Coronary artery (tissue), 2 donors: Measurements from ENCODE around the gene CCL23.

ENCODE experiments used
- DNase-seq: peaks from one replicate; pipeline ENCODE4 v3.0.0-alpha.2; 2017; ENCODE audit warnings: low spot score
- H3K27ac ChIP-seq, 2 donors: fragments of 200-600 bp; sonication (generic); one replicate each; pipeline ENCODE4 v1.5.1; 2016 to 2019
- H3K4me3 ChIP-seq: fragments of 200-600 bp; sonication (generic); 2 replicates; pipeline ENCODE4 v1.5.1; 2016; ENCODE audit warnings: mild to moderate bottlenecking, moderate library complexity
- TF ChIP-seq, protein P1 (sequence below): fragments of 200-600 bp; sonication (generic); IDR thresholded peaks from one replicate; pipeline ENCODE4 v1.5.1; 2019; ENCODE audit warnings: antibody characterized with exemption

The CCL23 gene

DNA sequence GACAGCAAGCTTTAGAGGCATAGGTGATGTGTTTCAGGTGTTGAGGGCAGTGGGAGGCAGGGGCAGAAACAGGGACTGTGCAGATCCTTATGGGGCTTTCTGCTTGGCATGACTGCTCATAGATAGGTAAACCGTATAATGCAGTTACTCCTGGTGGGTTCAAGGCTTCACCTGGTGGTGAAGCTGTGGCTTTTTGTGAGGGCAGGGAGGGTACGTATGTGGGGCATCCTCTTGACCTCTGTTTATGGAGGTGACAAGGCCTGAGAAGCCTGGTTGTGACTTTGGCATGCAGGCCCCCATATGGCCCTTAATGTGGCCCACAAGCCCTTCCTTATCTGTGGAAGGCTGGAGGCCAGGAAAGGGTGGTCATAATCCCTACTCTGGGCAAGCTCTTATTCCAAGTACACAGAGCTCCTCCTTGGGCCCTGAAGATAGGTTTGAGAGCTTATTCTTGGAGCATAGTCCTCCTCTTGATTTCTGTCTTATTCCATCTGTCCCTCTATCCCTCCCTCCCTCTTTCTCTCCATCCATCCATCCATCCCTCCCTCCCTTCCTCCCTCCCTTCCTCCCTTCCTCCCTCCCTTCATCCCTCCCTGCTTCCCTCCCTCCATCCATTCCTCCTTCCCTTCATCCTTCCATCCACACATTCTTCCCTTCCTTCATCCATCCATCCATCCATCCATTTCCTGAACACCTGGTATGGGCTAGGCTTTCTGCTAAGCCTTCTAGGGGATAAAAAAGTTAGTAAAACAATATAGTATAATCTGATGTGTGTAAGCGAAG lies 35.2 kb downstream of the CCL23 start:
- no peak for DNase-seq
- Histone ChIP-seq H3K27ac (no peak overlapping the region), H3K4me3 (no peak overlapping the region)
- TF ChIP-seq, protein P1, sequence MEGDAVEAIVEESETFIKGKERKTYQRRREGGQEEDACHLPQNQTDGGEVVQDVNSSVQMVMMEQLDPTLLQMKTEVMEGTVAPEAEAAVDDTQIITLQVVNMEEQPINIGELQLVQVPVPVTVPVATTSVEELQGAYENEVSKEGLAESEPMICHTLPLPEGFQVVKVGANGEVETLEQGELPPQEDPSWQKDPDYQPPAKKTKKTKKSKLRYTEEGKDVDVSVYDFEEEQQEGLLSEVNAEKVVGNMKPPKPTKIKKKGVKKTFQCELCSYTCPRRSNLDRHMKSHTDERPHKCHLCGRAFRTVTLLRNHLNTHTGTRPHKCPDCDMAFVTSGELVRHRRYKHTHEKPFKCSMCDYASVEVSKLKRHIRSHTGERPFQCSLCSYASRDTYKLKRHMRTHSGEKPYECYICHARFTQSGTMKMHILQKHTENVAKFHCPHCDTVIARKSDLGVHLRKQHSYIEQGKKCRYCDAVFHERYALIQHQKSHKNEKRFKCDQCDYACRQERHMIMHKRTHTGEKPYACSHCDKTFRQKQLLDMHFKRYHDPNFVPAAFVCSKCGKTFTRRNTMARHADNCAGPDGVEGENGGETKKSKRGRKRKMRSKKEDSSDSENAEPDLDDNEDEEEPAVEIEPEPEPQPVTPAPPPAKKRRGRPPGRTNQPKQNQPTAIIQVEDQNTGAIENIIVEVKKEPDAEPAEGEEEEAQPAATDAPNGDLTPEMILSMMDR = no peak

DNA sequence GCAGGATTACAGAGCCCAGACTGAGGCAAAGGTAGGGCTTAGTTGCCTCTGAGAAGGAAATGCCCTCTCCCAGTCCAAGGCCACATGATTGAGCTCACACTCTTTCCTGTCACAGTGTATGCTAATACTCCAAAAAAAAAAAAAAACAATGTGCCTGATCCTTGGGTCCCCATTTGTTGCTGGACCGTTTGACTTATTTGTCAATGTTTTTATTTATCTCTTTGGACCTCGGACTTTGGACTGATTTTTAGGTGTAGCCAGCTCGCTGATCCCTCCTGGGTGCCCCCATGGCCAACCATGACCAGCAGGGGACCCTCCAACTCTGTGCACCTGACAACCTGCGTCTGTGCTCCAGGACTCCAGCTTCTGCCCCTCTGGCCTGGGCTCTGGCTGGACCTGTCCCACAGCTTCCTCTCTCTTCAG lies 35.9 kb downstream of the CCL23 start:
- Histone ChIP-seq H3K27ac (no peak overlapping the region), H3K4me3 (no peak overlapping the region)
- TF ChIP-seq, protein P1 = no peak
- no peak for DNase-seq

DNA sequence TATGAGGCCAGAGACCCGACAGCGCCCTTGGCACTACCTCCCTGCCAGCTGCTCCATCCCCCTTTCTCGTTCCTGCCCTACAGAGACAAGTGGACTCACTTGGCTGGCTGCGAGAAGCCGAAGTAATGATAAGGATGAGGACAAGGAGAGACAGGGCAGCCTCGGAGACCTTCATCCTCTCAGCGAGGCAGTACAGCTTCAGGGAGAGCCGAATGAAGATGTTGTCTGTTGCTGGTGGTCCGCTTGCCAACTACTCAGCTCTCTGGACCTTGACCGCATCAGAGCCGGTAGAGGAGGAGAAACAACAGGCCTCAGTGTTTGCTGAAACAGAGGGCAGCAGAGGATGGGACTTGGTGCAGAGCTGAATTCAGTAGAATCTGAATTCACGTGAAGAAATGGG lies 36.5 kb downstream of the CCL23 start, which contains the start of gene CCL16:
CCL16 (minus strand) TSS at position 252 of the 400 bp plus-strand sequence; CDS start at position 175, 77 bp downstream.
- H3K27ac ChIP-seq = no peak within 1 kb of the TSS
- TF ChIP-seq, protein P1 = no peak
- no peak for DNase-seq
- no peak within 1 kb of the TSS for H3K4me3 ChIP-seq

DNA sequence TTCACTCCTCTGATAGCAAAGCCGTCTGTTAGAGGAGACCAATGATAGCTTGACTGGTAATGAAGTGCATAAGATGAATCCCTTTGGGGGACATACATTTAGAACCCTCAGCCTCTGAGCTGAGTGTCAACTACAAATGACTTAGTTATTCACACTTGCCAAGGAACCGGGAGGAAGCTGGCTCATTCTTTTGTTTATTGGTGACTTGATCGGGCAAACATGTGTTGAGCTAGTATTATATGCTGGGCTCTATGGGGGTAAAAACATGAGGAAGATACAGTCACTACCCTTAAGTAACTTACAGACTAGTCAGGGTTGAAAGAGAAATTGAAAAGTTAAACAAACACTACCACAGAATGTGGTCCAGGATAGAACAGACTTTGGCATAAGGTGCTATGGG lies 39.4 kb downstream of the CCL23 start:
- no peak for DNase-seq
- TF ChIP-seq, protein P1 = no peak
- Histone ChIP-seq H3K27ac (no peak overlapping the region), H3K4me3 (no peak overlapping the region)

DNA sequence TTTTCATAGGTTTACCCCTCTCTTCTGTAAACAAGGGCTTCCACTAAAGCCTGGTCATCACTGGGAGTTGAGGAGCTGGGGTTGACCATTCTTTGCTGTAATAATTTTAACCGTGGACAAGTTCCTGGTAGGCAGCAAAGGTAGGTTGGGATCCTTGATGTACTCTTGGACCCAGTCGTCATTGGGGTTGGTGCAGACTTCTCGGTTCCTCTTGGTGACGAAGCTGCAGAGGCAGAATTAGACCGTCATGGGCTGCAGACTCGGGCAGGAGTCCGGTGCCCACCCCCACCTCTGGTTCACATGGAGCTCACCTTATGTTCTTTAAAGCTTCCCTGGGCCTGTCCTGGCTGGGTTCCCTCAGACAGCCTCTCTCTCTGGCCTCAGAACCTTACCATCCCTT lies 40.3 kb downstream of the CCL23 start:
- no peak for DNase-seq
- Histone ChIP-seq H3K4me3 (no peak overlapping the region), H3K27ac (no peak overlapping the region)
- TF ChIP-seq, protein P1 = no peak

DNA sequence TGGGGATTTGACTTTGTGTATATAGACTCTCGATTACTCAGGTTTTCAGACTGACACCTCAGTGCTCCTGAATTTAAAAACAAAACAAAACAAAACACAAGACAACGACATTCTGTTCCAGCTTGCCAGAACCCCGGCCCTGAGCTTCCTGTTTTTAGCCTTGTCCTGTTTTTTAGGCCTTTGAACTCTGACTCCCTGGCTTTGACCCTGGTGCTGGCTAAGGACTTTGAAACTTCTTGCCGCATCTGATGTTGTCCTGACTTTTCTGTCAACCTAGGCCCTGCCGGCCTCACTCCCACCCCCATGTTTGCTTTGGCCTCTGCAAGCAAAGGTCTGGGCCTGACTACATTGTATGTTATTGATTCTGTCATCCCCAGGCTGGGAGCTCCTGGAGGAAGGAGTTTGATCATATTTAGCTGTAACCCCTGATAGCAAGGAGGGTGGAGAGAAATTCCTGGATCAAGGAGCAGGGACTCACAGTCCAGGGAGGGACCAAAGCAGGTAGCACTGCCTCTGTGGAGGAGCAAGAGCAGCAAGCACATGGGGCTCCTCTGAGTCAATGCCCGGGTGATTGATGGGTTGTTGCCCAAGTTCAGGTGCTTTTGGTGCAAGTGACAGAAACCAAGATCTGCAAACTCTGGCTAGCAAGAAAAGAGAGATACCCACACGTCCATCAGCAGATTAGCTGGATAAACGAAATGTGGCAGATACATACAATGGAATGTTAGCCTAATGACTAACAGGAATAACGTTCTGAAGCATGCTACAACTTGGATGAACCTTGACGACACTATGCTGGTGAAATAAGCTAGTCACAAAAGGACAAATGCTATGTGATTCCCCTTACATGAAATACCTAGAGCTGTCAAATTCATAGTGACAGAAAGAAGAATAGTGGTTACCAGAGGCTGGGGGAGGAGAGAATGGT lies 44.2 kb downstream of the CCL23 start:
- H3K27ac ChIP-seq = no peak overlapping the region
- no peak for DNase-seq

More for the DNA sequence above, 44.2 kb downstream of the CCL23 start:
- H3K4me3 ChIP-seq = no peak overlapping the region
- TF ChIP-seq, protein P1 = no peak
